B cell (primary cell): ENCODE measurements around the gene ACKR2. TPM values are rescaled to one million over a fixed set of nuclear protein-coding genes. Genes with fewer than 3 reads are reported as not detected.

ENCODE experiments used
- ATAC-seq: fragments of 200-7000 bp; cut with Tn5 transposase; one replicate; pipeline ENCODE4 v1.10.0; 2021; ENCODE audit warnings: low read depth, mild to moderate bottlenecking, moderate number of reproducible peaks, moderate library complexity
- CTCF ChIA-PET: fragments of 350-600 bp; sonication (Branson Sonifier 250); formaldehyde crosslinking; loops from one replicate; lab custom pipeline; 2021; ENCODE audit warnings: antibody characterized with exemption, inconsistent platforms; lab: Charles Lee
- POLR2A ChIA-PET: fragments of 350-600 bp; sonication (Branson Sonifier 250); formaldehyde crosslinking; loops from one replicate; lab custom pipeline; 2021; ENCODE audit warnings: antibody characterized with exemption; lab: Charles Lee
- DNase-seq: peaks from one replicate; pipeline ENCODE4 v3.0.0; 2013
- H2AFZ ChIP-seq: 2 replicates; pipeline ENCODE4 v1.6.1; 2012; ENCODE audit warnings: mild to moderate bottlenecking, low read depth, low read length; ENCODE audit not compliant: insufficient read depth, poor library complexity, severe bottlenecking
- H3K27ac ChIP-seq, 2 donors: 1 replicate in 1 of 2; 2 replicates in 1 of 2; pipeline ENCODE4 v1.5.1; 2012 to 2013; ENCODE audit warnings: low read length in 2 of 2, mild to moderate bottlenecking in 2 of 2, moderate library complexity in 1 of 2
- H3K27me3 ChIP-seq, 4 experiments: fragments of 200-600 bp in 1 of 4; sonication (generic) in 1 of 4; replicated peaks in 1 of 4; 1 replicate in 2 of 4; 2 replicates in 2 of 4; pipeline versions ENCODE4 v1.6.1 to v1.7.0; 2013 to 2016; ENCODE audit warnings: low read length in 3 of 4, mild to moderate bottlenecking in 2 of 4, mixed read lengths in 1 of 4, moderate library complexity in 1 of 4; ENCODE audit not compliant: insufficient read depth in 4 of 4, control insufficient read depth in 3 of 4; ENCODE audit errors: control extremely low read depth in 1 of 4
- H3K36me3 ChIP-seq, 2 experiments: replicated peaks in 1 of 2; 1 replicate in 1 of 2; 2 replicates in 1 of 2; pipeline versions ENCODE4 v1.6.1 to v1.7.1; 2013; ENCODE audit warnings: low read length in 1 of 2; ENCODE audit not compliant: insufficient read depth in 2 of 2, control insufficient read depth in 1 of 2; ENCODE audit errors: control extremely low read depth in 1 of 2, extremely low read depth in 1 of 2
- H3K4me1 ChIP-seq, 2 donors: fragments of 200-600 bp in 1 of 2; sonication (generic) in 1 of 2; 1 replicate in 1 of 2; 2 replicates in 1 of 2; pipeline versions ENCODE4 v1.5.1 to v1.6.1; 2013 to 2017; ENCODE audit warnings: low read length in 2 of 2; ENCODE audit not compliant: control insufficient read depth in 2 of 2, insufficient read depth in 2 of 2
- H3K4me2 ChIP-seq: replicated peaks from 2 replicates; pipeline ENCODE3; 2012; ENCODE audit warnings: mild to moderate bottlenecking, low read depth, low read length; ENCODE audit not compliant: poor library complexity, severe bottlenecking
- H3K4me3 ChIP-seq, 5 experiments: fragments of 200-600 bp in 1 of 5; sonication (generic) in 1 of 5; 1 replicate in 3 of 5; 2 replicates in 2 of 5; pipeline versions ENCODE4 v1.5.1 to v1.7.0; 2011 to 2016; ENCODE audit warnings: low read length in 4 of 5, mild to moderate bottlenecking in 4 of 5, low read depth in 2 of 5, control low read depth in 1 of 5, moderate library complexity in 1 of 5; ENCODE audit not compliant: insufficient read depth in 1 of 5; ENCODE audit errors: control extremely low read depth in 1 of 5, extremely low read depth in 1 of 5
- H3K79me2 ChIP-seq: fragments of 200-600 bp; sonication (generic); one replicate; pipeline ENCODE4 v1.6.0; 2016; ENCODE audit warnings: low read length; ENCODE audit not compliant: control insufficient read depth, insufficient read depth
- H3K9ac ChIP-seq: fragments of 200-600 bp; sonication (generic); 2 replicates; pipeline ENCODE4 v1.6.1; 2017; ENCODE audit warnings: mild to moderate bottlenecking, low read length, moderate library complexity
- H3K9me3 ChIP-seq, 3 donors: one replicate each; pipeline versions ENCODE4 v1.6.1 to v1.7.1; 2013; ENCODE audit warnings: low read length in 2 of 3; ENCODE audit not compliant: control insufficient read depth in 2 of 3, insufficient read depth in 1 of 3; ENCODE audit errors: control extremely low read depth in 1 of 3
- H4K20me1 ChIP-seq: 2 replicates; pipeline ENCODE4 v1.6.0; 2012; ENCODE audit warnings: mild to moderate bottlenecking, low read length; ENCODE audit not compliant: insufficient read depth, control insufficient read depth, poor library complexity, severe bottlenecking
- H3K27ac Mint-ChIP-seq: one replicate; pipeline ENCODE4 v1.8.0; 2021; ENCODE audit warnings: mixed read lengths
- H3K27me3 Mint-ChIP-seq: one replicate; pipeline ENCODE4 v1.8.0; 2021; ENCODE audit warnings: mixed read lengths
- H3K4me1 Mint-ChIP-seq: one replicate; pipeline ENCODE4 v1.8.0; 2021; ENCODE audit warnings: mixed read lengths
- H3K4me3 Mint-ChIP-seq: one replicate; pipeline ENCODE4 v1.8.0; 2021; ENCODE audit warnings: mixed read lengths
- H3K9me3 Mint-ChIP-seq: one replicate; pipeline ENCODE4 v1.8.0; 2022; ENCODE audit warnings: mixed read lengths; ENCODE audit not compliant: insufficient read depth
- EZH2 ChIP-seq: IDR thresholded peaks from 2 replicates; pipeline ENCODE4 v1.6.1; 2012; ENCODE audit warnings: borderline replicate concordance, low read depth, mild to moderate bottlenecking, moderate library complexity, low read length; ENCODE audit not compliant: insufficient read depth, poor library complexity, severe bottlenecking
- WGBS: methylation state at CpG from one replicate; pipeline ENCODE4 v1.1.5; 2013; ENCODE audit warnings: missing lambda C conversion rate; ENCODE audit not compliant: insufficient coverage; 5-methylcytosine and 5-hydroxymethylcytosine counted together
- intact Hi-C: fragments of 100-400 bp; cut with micrococcal nuclease; formaldehyde crosslinking; loops from one replicate; pipeline ENCODE4 v1.10.0; 2022
- polyA plus RNA-seq: library from polyadenylated mRNA; depleted of rRNA; stranded (reverse); fragments of >200 nt; gene quantifications from 2 replicates; pipeline ENCODE4 v1.2.3, GENCODE V29; 2012
- total RNA-seq, 2 donors: library from RNA; stranded (reverse); fragments of 120-200 nt in 1 of 2; gene quantifications; 1 replicate in 1 of 2; 2 replicates in 1 of 2; pipeline versions ENCODE4 v1.2.3 to v1.2.4, GENCODE V29; 2013 to 2022
- TF ChIP-seq, protein P1 (sequence below): fragments of 200-600 bp; IDR thresholded peaks from one replicate; pipeline ENCODE4 v1.8.0; 2022; ENCODE audit warnings: antibody characterized with exemption, mild to moderate bottlenecking

The ACKR2 gene
- total and polyA plus RNA-seq, 2 donors (not counting 1 experiment from before 2014, with no cell fraction given): 0.31 to 1.7 TPM

- Histone ChIP-seq H3K4me1 (peaks cover 7 to 15% of the 10 kb centered on the region in 2 donors), H2AFZ (peak within 1 kb of the TSS; percentile 60), H3K27me3 (peaks cover 0 to 43% (median 17%) of the 10 kb centered on the region in 4 experiments), H3K4me2 (peak within 1 kb of the TSS; percentile 66), H4K20me1 (no peaks in the 10 kb centered on the region), H3K4me3 (peak within 1 kb of the TSS in 3 of 5 experiments; percentile 14 to 33 (median 25)), H3K9ac (peak within 1 kb of the TSS; percentile 37), H3K27ac (no peak within 1 kb of the TSS), H3K9me3 (peaks cover 0 to 19% (median 0%) of the 10 kb centered on the region in 3 donors), H3K36me3 (no peaks in the 10 kb centered on the region), H3K79me2 (no peaks in the 10 kb centered on the region)
- CTCF ChIA-PET: no interaction called here
- H3K27ac Mint-ChIP-seq: no peak within 1 kb of the TSS
- intact Hi-C loops: no loop called here
- WGBS: 6% methylated on average over 59 of the region's 59 CpGs
- H3K4me1 Mint-ChIP-seq: peaks cover 9% of the 10 kb centered on the region
- H3K9me3 Mint-ChIP-seq: peaks cover 8% of the 10 kb centered on the region
- no peak for TF ChIP-seq EZH2
- TF ChIP-seq, protein P1, sequence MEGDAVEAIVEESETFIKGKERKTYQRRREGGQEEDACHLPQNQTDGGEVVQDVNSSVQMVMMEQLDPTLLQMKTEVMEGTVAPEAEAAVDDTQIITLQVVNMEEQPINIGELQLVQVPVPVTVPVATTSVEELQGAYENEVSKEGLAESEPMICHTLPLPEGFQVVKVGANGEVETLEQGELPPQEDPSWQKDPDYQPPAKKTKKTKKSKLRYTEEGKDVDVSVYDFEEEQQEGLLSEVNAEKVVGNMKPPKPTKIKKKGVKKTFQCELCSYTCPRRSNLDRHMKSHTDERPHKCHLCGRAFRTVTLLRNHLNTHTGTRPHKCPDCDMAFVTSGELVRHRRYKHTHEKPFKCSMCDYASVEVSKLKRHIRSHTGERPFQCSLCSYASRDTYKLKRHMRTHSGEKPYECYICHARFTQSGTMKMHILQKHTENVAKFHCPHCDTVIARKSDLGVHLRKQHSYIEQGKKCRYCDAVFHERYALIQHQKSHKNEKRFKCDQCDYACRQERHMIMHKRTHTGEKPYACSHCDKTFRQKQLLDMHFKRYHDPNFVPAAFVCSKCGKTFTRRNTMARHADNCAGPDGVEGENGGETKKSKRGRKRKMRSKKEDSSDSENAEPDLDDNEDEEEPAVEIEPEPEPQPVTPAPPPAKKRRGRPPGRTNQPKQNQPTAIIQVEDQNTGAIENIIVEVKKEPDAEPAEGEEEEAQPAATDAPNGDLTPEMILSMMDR: no peak
- DNase-seq (no peak), ATAC-seq (no peak)
- POLR2A ChIA-PET: no interaction called here
- H3K4me3 Mint-ChIP-seq: peak within 1 kb of the TSS; percentile 70
- peaks cover 64% of the 10 kb centered on the region for H3K27me3 Mint-ChIP-seq
These were observed 97.0 kb downstream of the ACKR2 start, which contains the start of gene ZNF662 for GRCh38 chr3:42906070-42906847. Gene ZNF662, plus strand, starts transcription at chr3:42906142. Its CDS starts 1,973 bp downstream, at chr3:42908115.

GRCh38 chr3:42906848-42907183 lies 97.6 kb downstream of the ACKR2 start:
- no peak overlapping the region for H3K27ac ChIP-seq
- H3K27ac Mint-ChIP-seq: no peak overlapping the region
- peaks cover 7 to 15% of the 10 kb centered on the region in 2 donors for H3K4me1 ChIP-seq
- WGBS: 92% methylated on average over 4 of the region's 4 CpGs
- H2AFZ ChIP-seq: peak overlapping the region; percentile 60
- ATAC-seq (no peak), DNase-seq (no peak)
- ChIA-PET CTCF (no interaction called here), POLR2A (no interaction called here)
- H3K4me1 Mint-ChIP-seq: peaks cover 9% of the 10 kb centered on the region
- peaks cover 58% of the 10 kb centered on the region for H3K27me3 Mint-ChIP-seq
- H3K9ac ChIP-seq: no peak overlapping the region
- H3K9me3 ChIP-seq: peaks cover 0 to 19% (median 0%) of the 10 kb centered on the region in 3 donors
- peak overlapping the region; percentile 4 for H3K4me3 Mint-ChIP-seq
- TF ChIP-seq, protein P1: no peak
- TF ChIP-seq EZH2: no peak
- H3K79me2 ChIP-seq: no peaks in the 10 kb centered on the region
- peak overlapping the region; percentile 66 for H3K4me2 ChIP-seq
- H3K36me3 ChIP-seq: no peaks in the 10 kb centered on the region
- H3K9me3 Mint-ChIP-seq: peaks cover 8% of the 10 kb centered on the region
- intact Hi-C loops: no loop called here
- no peaks in the 10 kb centered on the region for H4K20me1 ChIP-seq
- peaks cover 0 to 43% (median 17%) of the 10 kb centered on the region in 4 experiments for H3K27me3 ChIP-seq
- no peak overlapping the region for H3K4me3 ChIP-seq
